Glomerular endothelial cell (primary cell): ENCODE measurements around the gene TINAG. TPM values are rescaled to one million over a fixed set of nuclear protein-coding genes. Genes with fewer than 3 reads are reported as not detected.
"Not testable (repeated sequence)": the region's sequence is repeated elsewhere in the genome, so short reads cannot be mapped to it uniquely, and the experiment has no call there.

Experiments
- DNase-seq: peaks from one replicate; pipeline ENCODE4 v3.0.0-alpha.2; 2011; ENCODE audit warnings: low read depth, low spot score; ENCODE audit errors: extremely low read depth
- total RNA-seq: library from RNA; depleted of rRNA; stranded (reverse); fragments of >200 nt; gene quantifications from 2 replicates; pipeline ENCODE4 v1.2.3, GENCODE V29; 2015

The TINAG gene
- total RNA-seq, 1 donor from 2014 or later: not detected

DNA sequence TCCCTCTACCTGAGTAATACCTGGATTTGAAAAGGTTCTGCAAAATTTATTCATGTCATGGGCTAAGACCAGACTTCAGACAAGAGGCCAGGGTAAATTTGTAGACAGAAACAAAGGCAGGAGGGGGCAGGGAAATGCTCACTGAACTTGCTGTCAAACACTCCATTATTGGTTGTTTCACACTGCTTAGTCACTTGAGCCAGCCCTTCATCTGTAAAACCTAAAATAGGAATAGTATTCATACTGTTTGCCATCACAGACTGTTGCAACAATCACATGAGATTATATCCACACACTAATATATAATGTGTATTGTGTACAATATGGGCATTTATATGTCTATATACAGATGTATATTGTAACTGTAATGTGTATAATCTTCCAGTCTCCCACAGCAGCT, 6.5 kb upstream of the TINAG start:
- DNase-seq: no peak

DNA sequence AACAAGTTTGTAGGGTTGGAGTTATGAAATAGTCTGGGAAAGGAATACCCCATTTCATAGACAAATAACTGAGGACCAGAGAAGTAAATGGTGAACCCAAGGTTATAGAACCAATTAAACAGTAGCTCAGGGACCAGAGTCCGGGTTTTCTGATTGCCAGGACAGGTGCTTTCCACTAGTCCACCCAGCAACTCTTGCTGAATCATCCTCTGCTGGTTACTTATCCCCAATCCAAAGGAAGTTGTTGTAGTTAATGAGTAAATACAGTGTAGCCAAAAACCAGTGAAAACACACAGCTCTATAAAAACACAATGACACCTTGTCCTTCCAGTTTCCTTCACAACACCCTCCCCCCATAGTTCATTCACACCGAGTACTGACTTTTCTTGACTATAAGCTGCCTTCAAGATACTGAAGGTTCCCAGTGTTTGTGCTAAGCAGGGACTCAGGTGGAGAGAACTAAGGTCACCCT, 766 bp upstream of the TINAG start:
- DNase-seq: no peak

DNA sequence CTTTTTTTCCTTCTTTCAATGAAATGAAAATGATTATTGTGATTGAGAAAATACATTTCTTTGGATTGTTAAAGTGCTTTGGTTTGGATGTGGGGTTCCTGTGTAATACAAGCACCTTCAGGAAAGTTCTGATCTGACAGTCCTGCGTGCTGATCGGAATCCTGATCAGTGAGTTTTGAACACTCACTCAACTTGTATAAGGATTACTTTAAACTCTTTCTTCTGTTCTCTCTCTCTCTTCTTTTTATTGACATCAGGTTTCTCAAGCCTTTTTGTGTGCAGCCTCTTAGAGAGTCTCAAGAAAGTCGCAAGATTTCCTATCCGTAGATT, 710 bp downstream of the TINAG start:
- DNase-seq: no peak

DNA sequence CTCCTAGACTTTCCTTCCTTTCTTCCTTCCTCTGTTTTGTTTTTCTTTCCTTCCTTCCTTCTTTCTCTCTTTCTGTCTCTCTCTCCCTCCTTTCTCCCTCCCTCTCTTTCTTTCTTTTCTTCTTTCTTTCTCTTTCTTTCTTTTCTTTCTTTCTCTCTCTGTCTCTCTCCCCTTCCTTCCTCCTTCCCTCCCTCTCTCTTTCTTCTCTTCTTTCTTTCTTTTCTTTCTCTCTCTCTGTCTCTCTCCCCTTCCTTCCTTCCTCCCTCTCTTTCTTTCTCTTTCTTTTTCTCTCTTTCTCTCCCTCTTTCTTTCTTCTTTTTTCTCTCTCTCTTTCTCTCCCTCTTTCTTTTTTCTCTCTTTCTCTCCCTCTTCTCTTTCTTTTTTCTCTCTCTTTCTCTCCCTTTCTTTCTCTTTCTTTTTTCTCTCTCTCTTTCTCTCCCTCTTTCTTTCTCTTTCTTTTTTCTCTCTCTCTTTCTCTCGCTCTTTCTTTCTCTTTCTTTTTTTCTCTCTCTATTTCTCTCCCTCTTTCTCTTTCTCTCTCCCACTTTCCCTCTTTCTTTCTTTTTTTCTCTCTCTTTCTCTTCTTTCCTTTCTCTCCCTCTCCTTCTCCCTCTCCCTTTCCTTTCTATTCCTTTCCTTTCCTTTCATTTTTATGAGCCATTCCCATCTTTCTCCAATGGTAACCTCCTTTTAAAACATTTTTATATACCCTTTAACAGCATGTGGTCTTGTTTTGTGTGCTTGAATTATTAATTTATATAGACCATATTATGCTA, 2.3 kb downstream of the TINAG start:
- DNase-seq: no peak

DNA sequence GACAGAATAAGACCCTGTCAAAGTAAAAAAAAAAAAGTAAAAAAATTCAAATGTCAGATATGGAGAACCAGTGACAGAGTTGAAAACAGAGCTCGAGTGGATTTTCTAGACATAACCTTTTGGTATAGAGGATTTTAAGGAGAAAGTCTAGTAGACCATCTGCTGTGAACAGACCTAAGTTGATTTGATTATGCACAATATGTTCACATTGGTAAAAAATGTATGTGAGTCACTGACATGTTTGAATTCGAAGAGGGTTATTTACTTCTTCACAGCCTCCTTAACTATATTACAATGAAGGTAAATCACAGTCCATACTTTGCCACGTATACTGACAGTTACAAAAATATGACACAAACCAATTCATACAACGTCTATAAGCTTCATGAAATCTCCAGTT, 7.4 kb downstream of the TINAG start:
- DNase-seq: no peak

DNA sequence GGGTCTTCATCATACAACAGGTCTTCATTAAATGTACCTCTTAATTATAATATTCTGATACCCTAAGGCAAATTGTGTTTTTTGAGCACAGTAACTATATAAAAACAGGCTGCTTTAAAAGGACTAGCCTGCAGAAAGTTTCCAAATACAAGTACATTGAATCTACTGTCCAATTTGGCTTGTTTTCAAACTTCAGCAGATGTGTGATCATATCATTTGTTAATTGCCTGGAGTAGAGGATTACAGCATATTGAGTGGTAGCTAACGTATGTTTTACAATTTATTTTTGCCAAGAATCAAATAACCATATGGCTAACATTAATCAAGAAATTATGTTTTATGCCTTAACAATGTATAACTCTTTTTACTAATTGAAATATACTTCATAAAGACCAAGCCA, 12.6 kb downstream of the TINAG start:
- no peak for DNase-seq

DNA sequence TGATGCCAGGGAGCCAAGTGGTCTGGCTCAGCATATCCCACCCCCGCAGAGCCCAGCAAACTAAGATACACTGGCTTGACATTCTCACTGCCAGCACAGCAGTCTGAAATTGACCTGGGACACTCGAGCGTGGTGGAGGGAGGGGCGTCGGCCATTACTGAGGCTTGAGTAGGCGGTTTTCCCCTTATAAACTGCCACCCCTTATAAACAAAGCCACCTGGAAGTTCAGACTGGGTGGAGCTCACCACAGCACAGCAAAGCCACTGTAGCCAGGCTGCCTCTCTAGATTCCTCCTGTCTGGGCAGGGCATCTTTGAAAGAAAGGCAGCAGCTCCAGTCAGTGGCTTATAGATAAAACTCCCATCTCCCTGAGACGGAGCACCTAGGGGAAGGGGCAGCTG, 19.4 kb downstream of the TINAG start:
- no peak for DNase-seq

DNA sequence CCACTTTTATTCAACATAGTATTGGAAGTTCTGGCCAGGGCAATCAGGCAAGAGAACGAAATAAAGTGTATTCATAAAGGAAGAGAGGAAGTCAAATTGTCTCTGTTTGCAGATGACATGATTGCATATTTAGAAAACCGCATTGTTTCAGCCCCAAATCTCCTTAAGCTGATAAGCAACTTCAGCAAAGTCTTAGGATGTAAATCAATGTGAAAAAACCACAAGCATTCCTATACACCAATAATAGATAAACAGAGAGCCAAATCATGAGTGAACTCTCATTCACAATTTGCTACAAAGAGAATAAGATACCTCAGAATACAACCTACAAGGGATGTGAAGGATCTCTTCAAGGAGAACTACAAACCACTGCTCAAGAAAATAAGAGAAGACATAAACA, 23.3 kb downstream of the TINAG start:
- not testable (repeated sequence) for DNase-seq

DNA sequence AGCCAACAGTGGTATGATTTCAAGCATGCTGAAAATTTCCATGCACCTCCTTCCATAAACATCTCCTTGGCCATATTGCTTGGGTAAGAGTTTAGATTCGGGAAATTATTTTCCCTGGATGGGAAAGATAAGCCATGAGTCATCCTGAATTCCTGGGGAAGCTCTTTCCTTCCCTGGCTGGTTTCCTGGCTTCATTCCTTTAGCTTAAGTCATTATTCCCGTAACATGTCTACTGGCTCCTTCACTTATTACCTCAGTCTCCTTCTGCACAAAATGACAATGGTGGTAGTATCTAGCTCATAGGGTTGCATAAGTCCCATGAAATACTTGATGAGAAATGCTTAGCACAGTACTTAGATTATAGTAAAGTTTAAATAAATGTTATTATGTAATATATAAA, 27.6 kb downstream of the TINAG start:
- DNase-seq: peak; percentile 99

DNA sequence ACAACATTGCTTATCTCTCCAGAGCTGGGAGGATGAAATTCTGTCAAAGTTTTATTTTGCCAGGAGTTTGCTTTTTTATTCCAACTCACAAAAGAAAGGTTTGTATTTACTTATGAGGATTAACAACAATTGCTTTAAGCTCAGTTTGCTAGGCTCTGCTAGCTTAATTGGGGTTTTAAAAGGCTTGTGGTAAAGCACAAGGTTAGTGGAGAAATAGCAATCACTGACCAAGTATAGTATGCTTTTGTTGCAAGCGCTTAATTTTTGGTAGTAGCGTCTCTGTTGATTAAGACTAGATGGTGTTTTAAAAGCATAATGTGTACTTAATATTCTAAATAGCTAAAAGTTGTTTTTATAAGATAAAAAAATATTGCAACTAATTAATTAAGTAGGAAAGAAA, 45.7 kb downstream of the TINAG start:
- DNase-seq: no peak

DNA sequence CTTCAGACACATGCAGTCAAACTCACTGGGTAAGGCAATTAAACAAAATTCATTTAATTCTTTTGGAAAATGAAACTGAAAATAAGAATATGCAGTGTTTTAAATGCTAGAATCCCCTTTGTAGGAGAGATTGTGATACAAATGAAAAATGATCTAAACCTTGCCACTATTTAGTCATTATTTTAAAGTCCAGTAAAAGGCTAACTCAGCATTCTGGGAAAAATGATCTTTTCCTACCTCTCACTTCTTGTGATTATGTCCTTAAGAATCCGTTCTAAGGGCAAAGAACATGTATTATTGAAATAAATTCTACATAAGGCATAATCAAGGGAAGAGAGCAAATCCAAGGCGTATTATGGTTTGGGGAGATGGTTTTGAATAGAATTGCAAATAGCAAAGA, 46.4 kb downstream of the TINAG start:
- DNase-seq: no peak

DNA sequence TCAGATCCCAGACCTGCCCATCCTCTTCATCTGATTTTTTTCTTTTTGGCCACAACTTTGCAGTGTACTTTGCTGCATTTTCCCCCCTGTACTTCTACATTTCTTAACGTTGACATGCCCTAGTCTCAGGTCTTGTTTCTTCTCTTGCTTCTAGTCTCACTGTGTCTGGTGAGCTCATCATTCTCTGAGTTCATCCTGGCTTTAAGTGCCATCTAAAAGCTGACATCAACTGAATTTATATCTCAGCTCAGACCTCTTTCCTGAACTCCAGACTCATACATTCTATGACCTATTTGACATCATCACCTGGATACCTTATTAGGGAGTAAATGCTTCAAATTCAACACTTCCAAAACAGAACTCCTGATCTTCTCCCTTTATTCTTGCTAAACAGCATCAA, 48.9 kb downstream of the TINAG start:
- no peak for DNase-seq

DNA sequence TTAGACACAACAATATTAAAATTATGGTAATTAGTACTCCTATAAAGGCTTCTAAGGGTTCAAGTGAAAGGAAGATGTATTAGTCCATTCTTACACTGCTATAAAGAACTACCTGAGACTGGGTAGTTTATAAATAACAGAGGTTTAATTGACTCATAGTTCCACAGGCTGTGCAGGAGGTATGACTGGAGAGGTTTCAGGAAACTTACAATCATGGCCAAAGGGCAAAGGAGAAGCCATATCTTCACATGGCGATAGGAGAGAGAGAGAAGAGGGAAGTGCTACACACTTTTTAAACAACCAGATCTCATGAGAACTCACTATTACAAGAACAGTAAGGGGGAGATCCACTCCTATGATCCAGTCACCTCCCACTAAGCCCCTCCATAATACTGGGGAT, 52.9 kb downstream of the TINAG start:
- no peak for DNase-seq

DNA sequence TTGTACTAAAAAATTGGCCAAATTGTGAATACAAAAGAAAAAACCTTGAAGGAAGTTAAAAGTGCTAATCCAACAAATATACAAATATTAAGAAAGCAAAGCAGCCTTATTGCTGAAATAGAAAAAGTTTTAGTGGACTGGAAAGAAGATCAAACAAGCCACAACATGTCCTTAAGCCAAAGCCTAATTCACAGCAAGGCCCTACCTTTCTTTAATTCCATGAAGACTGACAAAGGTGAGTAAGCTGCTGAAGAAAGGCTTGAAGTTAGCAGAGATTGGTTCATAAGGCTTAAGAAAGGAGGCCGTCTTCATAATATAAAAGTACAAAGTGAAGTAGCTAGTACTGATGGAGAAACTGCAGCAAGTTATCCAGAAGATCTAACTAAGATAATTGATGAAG, 53.5 kb downstream of the TINAG start:
- DNase-seq: no peak

DNA sequence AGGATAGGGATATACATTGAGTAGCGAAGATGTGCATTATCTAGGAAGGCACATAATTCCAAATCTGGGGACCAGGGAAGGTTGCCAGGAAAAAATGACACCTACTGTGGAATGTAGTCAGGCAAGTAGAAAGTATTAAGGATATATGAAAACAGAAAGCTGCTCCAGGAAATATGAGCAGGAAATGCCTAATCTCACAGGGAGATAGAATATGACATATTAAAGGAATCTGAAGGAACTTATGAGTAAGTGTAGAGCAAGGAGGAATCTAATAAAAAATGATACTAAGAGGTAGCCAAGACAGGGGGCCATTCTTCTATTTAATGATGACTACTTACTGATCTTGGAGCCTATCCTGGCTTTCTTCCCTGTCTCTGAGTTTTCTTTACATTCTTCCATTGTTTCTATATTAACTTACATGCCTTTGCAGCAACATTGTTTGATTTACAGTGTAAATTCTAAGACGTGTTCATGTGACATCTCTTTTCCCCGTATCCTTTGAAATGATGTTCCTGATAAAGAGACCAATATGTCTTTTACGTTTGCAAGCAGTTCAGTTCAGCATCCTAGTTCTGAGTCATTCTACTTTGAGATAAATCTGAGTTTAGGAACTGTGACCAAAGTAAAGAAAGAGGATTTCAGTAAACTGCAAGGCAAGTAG, 58.6 kb downstream of the TINAG start:
- DNase-seq: peak; percentile 12

DNA sequence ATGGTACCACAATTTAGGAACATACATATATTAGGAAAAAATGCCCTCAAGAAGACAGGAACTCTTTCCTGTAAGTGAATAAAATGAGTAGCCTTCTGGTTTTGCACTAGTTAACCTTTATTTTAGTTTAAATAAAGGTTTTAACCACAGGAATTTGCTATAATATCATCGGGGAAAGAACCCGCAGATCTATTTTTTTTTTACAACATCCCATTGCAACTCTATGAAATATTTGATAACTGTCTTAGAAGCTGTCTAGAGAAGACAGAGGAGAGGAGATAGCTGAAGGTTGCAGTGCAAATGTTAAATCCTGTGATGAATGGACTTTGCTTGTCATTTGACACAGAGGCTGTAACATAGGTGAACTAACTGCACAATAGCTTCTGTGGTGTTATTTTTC, 69.5 kb downstream of the TINAG start:
- DNase-seq: no peak

DNA sequence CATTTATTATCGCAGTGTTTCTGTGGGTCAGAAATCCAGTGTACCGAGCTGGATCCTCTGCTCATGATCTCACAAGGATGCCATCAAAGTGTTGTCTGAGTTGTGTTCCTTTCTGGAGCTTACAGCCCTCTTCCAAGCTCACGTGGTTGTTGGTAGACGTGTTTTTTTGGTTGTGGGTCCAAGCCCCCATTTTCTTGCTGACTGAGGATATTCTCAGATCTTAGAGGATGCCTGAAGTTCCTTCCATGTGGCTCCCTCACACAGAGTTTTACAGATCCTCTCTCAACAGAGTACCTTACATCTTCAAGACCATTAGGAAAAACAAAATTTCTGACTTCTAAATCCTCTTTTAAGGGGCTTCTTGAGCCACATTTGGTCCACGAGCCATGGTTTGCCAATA, 78.1 kb downstream of the TINAG start:
- DNase-seq: no peak

DNA sequence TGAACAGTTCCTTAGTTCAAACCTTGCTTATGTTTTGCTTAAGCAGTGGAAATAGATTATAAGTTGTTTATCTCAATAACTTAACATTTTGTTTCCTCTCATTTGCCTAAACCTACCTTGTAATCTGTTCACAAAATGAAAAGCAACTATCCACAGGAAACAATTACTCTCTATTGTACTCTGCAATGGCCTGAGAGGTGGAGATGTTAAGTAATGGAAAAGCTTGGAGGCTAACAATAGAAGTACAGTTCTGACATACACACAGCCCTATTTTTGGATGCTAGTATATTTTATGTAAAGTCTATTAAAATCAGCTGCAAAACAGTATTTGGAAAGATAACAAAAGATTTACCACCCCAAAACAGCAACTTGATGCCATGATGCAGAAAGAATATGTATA, 82.1 kb downstream of the TINAG start:
- no peak for DNase-seq

DNA sequence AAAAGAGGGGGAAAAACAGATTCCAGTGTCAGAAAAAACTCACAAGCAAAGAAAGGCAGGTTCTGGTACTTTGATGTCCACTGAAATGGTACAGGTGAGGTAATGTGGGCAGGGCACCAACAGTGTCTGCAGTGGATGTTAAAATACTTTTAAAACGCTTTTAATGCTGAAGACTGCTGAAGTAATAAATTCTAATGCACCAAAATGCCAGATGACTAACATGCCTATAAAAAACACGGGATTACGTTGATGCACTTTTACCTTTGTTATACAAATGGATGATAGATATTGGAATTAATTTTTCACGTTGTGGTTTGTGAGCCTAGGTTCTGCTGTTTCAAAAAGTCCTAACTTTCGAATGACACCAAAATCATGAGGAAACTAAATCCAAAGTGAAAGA, 83.3 kb downstream of the TINAG start:
- no peak for DNase-seq

DNA sequence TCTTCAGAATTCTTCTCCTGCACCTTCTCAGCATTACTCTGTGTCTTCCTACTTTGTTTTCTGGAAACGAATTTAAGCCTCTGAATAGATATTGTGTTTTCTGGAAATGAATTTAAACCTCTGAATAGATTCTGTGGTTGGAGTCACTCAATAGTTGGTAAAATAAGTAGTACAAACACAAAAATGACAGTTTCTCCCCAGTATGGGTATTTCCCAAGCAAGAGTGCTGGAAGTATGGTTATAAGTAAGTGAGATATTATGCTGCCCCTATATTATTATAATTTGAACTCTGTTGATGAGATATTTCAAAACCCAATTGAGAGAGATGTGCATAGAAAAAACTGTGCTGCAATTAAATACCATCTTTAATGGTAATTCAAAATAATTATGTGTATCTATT, 94.9 kb downstream of the TINAG start:
- no peak for DNase-seq

DNA sequence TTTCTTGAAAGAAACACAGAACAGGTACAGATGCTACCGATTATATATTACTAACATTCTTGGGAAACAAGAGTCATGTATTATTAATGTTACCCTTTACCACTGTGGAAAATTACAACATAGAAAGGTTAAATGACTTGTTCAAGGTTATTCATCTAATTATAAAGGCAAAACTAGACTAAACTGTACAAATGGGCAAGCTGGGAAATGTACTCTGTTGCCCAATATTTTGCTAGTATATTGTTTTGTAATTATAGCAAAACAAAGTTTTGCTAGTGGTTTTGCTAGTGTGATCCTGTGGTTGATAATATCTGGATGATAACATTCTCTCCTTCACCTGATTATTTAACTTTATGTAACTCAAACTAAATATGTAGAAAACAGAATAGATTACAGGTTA, 96.5 kb downstream of the TINAG start:
- DNase-seq: no peak

DNA sequence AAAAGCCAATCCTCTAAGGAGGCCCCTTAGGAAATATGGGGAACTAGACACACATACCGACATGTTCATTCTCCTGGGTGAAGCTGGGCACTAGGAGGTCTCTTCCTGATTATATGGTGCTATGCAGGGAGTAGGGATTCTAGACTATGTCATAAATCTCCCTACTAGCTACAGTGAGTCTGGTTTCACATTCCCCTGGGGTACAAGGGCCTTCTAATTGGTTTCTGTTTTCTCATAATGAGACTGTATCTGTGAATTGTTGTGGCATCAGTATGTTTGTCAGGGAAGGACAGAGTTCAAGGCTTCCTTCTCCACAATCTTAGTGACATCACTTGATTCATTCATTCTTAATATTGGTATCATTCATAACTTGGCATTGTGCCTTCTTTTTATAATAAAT, 103.5 kb downstream of the TINAG start:
- no peak for DNase-seq

DNA sequence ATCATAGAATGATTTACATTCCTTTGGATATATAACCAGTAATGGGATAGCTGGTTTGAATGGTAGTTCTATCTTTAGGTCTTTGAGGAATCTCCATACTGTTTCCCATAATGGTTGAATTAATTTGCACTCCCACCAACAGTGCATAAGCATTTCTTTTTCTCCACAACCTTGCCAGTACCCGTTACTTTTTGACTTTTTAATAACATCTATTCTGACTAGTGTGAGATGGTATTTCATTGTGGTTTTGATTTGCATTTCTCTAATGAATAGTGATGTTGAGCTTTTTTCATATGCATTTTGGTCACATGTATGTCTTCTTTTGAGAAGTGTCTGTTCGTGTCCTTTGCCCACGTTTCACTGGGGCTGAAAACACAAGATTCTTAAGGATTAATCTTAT, 107.3 kb downstream of the TINAG start:
- DNase-seq: no peak
